Fibroblast of lung (primary cell): ENCODE data around the gene RRAS.

ENCODE experiments used
- EZH2 ChIP-seq: IDR thresholded peaks from 2 replicates; pipeline ENCODE4 v1.5.1; 2012; ENCODE audit warnings: low read length, control low read depth, mild to moderate bottlenecking; ENCODE audit errors: missing control alignments
- TF ChIP-seq, protein P1 (sequence below), 2 donors: IDR thresholded peaks in 1 of 2; conservative IDR thresholded peaks in 1 of 2; 1 replicate in 1 of 2; 2 replicates in 1 of 2; pipeline ENCODE4 v1.5.1; 2011 to 2012; ENCODE audit warnings: low read length in 2 of 2, control low read depth in 1 of 2, inconsistent platforms in 1 of 2, low read depth in 1 of 2, mild to moderate bottlenecking in 1 of 2

DNA sequence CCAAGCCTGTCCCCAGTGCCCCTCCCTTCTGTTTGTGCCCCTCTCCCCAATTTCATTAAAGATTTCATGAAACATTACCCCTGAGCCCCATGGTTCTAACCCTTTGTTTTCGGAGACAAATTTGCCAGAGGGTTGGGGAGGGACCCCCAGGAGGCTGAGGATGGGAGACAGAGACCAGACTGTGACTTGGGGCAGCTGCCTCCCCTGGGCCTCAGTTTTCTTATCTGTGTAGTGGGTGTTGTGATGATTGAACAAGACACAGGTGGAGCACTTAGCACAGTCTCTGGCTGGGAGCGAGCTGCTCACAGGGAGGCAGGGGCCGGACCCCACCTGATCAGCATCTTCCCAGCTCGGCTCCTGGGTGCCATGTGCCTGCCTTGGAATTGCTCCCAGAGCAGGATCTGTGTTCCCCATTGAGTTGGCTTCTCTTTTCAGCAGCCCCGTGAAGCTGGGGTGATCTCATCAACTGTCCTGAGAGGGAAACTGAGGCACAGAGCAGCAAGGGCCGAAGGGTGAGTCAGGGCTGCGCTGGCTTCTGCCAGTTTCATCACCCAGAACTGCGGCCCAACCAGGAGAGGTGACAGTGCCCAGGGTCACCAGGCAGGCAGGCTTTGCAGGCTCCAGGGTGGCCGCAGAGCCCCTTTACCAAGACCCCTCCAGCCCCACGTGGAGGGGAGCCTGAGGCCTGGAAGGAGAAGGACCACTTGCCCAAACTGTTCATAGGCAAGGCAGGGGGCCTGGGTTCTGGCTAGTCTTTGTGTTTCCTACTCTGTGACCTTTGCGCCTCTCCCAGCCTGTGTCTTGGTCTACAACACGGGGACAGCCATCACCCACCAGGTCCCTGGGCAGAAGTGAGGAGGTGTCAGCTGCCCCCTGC is 18.9 kb upstream of the RRAS start:
- TF ChIP-seq, protein P1, sequence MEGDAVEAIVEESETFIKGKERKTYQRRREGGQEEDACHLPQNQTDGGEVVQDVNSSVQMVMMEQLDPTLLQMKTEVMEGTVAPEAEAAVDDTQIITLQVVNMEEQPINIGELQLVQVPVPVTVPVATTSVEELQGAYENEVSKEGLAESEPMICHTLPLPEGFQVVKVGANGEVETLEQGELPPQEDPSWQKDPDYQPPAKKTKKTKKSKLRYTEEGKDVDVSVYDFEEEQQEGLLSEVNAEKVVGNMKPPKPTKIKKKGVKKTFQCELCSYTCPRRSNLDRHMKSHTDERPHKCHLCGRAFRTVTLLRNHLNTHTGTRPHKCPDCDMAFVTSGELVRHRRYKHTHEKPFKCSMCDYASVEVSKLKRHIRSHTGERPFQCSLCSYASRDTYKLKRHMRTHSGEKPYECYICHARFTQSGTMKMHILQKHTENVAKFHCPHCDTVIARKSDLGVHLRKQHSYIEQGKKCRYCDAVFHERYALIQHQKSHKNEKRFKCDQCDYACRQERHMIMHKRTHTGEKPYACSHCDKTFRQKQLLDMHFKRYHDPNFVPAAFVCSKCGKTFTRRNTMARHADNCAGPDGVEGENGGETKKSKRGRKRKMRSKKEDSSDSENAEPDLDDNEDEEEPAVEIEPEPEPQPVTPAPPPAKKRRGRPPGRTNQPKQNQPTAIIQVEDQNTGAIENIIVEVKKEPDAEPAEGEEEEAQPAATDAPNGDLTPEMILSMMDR (conservative IDR thresholded peaks at IDR 0.05 in 1 of 2, IDR thresholded peaks at IDR 0.05 in 1 of 2; ENCODE audit: low read depth in 1 of 2, low read length in 2 of 2), result no peak
- no peak for TF ChIP-seq EZH2
